ENCODE data around the gene SURF4. TPM values are rescaled to one million over a fixed set of nuclear protein-coding genes. Genes with fewer than 3 reads are reported as not detected.

The SURF4 gene
- total and polyA plus RNA-seq, 2 of the 13 experiments (the other 11 are each of a cell fraction or from before 2014, with no cell fraction given), result 220 to 265 TPM

- TF ChIP-seq ZNF687 (CRISPR knock-in tag; IDR thresholded peaks at IDR 0.05) (peak; percentile 16), PAXIP1 (CRISPR knock-in tag; conservative IDR thresholded peaks at IDR 0.05) (no peak), XBP1 (CRISPR knock-in tag; IDR thresholded peaks at IDR 0.05) (no peak), HMG20A (CRISPR knock-in tag; IDR thresholded peaks at IDR 0.05; ENCODE audit: borderline replicate concordance) (no peak), ZNF3 (CRISPR knock-in tag; IDR thresholded peaks at IDR 0.05) (no peak), NR2C2 (CRISPR knock-in tag; IDR thresholded peaks at IDR 0.05; ENCODE audit: borderline replicate concordance) (no peak), KAT7 (CRISPR knock-in tag; IDR thresholded peaks at IDR 0.05; ENCODE audit: borderline replicate concordance) (no peak), ZNF770 (CRISPR knock-in tag; IDR thresholded peaks at IDR 0.05) (0 out of 2 replicates have a peak, but pooled peaks have one; percentile 0), PBX3 (CRISPR knock-in tag; IDR thresholded peaks at IDR 0.05; ENCODE audit: borderline replicate concordance) (no peak), SETDB1 (CRISPR knock-in tag; IDR thresholded peaks at IDR 0.05; ENCODE audit: borderline replicate concordance) (no peak), WIZ (CRISPR knock-in tag; IDR thresholded peaks at IDR 0.05) (no peak), ZSCAN22 (CRISPR knock-in tag; IDR thresholded peaks at IDR 0.05) (no peak), ZNF468 (CRISPR knock-in tag; IDR thresholded peaks at IDR 0.05) (no peak), DZIP1 (CRISPR knock-in tag; IDR thresholded peaks at IDR 0.05) (no peak)
Observed at GRCh38 chr9:133377721-133378216, 1.9 kb upstream of the SURF4 start (continued).
